ENCODE measurements around the gene DDC.

The DDC gene

DNA sequence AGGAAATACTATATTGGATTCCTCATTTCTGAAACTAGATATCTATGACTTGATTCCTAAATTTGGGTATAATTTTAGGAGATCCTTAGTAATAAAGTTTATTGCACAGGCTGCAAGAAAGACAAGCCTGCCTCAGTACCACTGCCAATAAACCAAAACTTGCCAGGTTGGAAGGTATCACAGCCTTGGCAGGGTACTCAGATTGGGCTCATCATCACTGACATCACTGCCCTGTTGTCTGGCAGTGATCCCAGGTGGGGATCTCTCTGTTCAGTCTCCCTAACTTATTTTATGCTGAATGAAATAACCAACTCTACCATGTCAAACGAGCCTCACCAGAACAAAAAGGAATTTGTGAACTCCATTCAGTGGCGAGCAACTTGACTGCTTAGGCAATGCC lies 133.9 kb downstream of the DDC start:
- H3K27ac ChIP-seq (ENCODE audit: low read depth, low read length), result no peak overlapping the region
- H3K4me3 ChIP-seq (ENCODE audit: low read length), result no peak overlapping the region
- H3F3A ChIP-seq (ENCODE audit: control insufficient read depth, insufficient read depth), result 0 out of 2 replicates have a peak, but pooled peaks cover 4% of the 10 kb centered on the region
- H3K27me3 ChIP-seq (ENCODE audit: control insufficient read depth, low read length), result no peaks in the 10 kb centered on the region
- no peaks in the 10 kb centered on the region for H3K9me3 ChIP-seq (ENCODE audit: control insufficient read depth, insufficient read depth, low read length)
- no peak for TF ChIP-seq EZH2phosphoT487 (IDR thresholded peaks at IDR 0.05; ENCODE audit: borderline replicate concordance, low read length)
- TF ChIP-seq, protein P1, sequence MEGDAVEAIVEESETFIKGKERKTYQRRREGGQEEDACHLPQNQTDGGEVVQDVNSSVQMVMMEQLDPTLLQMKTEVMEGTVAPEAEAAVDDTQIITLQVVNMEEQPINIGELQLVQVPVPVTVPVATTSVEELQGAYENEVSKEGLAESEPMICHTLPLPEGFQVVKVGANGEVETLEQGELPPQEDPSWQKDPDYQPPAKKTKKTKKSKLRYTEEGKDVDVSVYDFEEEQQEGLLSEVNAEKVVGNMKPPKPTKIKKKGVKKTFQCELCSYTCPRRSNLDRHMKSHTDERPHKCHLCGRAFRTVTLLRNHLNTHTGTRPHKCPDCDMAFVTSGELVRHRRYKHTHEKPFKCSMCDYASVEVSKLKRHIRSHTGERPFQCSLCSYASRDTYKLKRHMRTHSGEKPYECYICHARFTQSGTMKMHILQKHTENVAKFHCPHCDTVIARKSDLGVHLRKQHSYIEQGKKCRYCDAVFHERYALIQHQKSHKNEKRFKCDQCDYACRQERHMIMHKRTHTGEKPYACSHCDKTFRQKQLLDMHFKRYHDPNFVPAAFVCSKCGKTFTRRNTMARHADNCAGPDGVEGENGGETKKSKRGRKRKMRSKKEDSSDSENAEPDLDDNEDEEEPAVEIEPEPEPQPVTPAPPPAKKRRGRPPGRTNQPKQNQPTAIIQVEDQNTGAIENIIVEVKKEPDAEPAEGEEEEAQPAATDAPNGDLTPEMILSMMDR (IDR thresholded peaks at IDR 0.05; ENCODE audit: low read depth, low read length, poor library complexity, severe bottlenecking), result no peak
- H3K79me2 ChIP-seq (ENCODE audit: control insufficient read depth, low read length), result no peaks in the 10 kb centered on the region
- H3K36me3 ChIP-seq (ENCODE audit: control insufficient read depth, low read length), result no peaks in the 10 kb centered on the region
- H3K4me2 ChIP-seq (ENCODE audit: low read length), result no peak overlapping the region
- no peaks in the 10 kb centered on the region for H3K4me1 ChIP-seq (ENCODE audit: control insufficient read depth, low read length)
- H4K20me1 ChIP-seq (ENCODE audit: control insufficient read depth, insufficient read depth, low read depth, low read length), result no peaks in the 10 kb centered on the region
- H3K9me2 ChIP-seq (replicated peaks; ENCODE audit: control insufficient read depth, low read length), result no peaks in the 10 kb centered on the region

DNA sequence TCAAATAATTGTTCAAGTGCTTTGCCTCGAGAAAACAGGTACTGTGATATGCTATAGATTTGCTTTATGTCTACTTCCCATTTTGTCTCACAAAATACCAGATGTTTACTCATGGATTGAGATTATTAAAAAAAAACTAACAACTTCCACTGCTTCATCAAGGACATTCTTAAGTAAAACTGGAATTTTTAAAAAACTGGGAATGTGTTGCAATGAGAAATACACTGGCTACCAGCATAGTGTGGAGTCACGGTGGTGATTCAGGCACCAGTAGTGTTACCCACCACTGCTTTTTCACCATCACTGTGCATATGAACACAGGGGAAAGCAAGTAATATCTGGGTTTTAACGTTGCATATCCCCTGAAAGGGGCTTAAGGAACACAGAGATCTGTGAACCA lies 136.3 kb downstream of the DDC start:
- H3K9me2 ChIP-seq (replicated peaks; ENCODE audit: control insufficient read depth, low read length), result no peaks in the 10 kb centered on the region
- no peak overlapping the region for H3K4me3 ChIP-seq (ENCODE audit: low read length)
- H3F3A ChIP-seq (ENCODE audit: control insufficient read depth, insufficient read depth), result 0 out of 2 replicates have a peak, but pooled peaks cover 4% of the 10 kb centered on the region
- H4K20me1 ChIP-seq (ENCODE audit: control insufficient read depth, insufficient read depth, low read depth, low read length), result no peaks in the 10 kb centered on the region
- no peaks in the 10 kb centered on the region for H3K27me3 ChIP-seq (ENCODE audit: control insufficient read depth, low read length)
- H3K79me2 ChIP-seq (ENCODE audit: control insufficient read depth, low read length), result no peaks in the 10 kb centered on the region
- no peak overlapping the region for H3K4me2 ChIP-seq (ENCODE audit: low read length)
- no peak overlapping the region for H3K27ac ChIP-seq (ENCODE audit: low read depth, low read length)
- H3K36me3 ChIP-seq (ENCODE audit: control insufficient read depth, low read length), result no peaks in the 10 kb centered on the region
- no peaks in the 10 kb centered on the region for H3K9me3 ChIP-seq (ENCODE audit: control insufficient read depth, insufficient read depth, low read length)
- H3K4me1 ChIP-seq (ENCODE audit: control insufficient read depth, low read length), result no peaks in the 10 kb centered on the region
- TF ChIP-seq, protein P1 (IDR thresholded peaks at IDR 0.05; ENCODE audit: low read depth, low read length, poor library complexity, severe bottlenecking), result no peak

DNA sequence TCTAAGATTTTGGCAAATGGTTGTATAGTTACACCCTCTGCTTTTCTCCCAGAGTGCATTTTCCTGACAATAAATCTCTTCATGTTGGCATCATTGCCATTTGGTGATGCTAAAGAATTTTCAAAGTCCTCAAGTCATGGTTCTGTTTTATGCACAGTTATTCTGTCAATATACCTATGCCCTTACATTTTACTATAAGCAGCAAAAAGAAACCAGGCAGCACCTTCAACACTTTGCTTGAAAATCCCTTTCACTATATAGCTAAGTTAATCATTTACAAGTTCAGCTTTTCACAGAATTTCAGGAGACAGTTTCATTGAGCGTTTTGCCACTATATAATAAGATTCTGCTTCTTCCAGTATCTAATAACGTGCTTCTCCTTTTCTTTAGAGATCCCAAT lies 137.7 kb downstream of the DDC start:
- Histone ChIP-seq H3K9me3 (ENCODE audit: control insufficient read depth, insufficient read depth, low read length) (no peaks in the 10 kb centered on the region), H3K79me2 (ENCODE audit: control insufficient read depth, low read length) (no peaks in the 10 kb centered on the region), H3K27me3 (ENCODE audit: control insufficient read depth, low read length) (no peaks in the 10 kb centered on the region), H3K4me3 (ENCODE audit: low read length) (no peak overlapping the region), H3K4me1 (ENCODE audit: control insufficient read depth, low read length) (no peaks in the 10 kb centered on the region), H4K20me1 (ENCODE audit: control insufficient read depth, insufficient read depth, low read depth, low read length) (no peaks in the 10 kb centered on the region), H3F3A (ENCODE audit: control insufficient read depth, insufficient read depth) (no peaks in the 10 kb centered on the region), H3K4me2 (ENCODE audit: low read length) (no peak overlapping the region), H3K36me3 (ENCODE audit: control insufficient read depth, low read length) (no peaks in the 10 kb centered on the region), H3K27ac (ENCODE audit: low read depth, low read length) (no peak overlapping the region), H3K9me2 (replicated peaks; ENCODE audit: control insufficient read depth, low read length) (no peaks in the 10 kb centered on the region)
- no peak for TF ChIP-seq EZH2phosphoT487 (IDR thresholded peaks at IDR 0.05; ENCODE audit: borderline replicate concordance, low read length)
- TF ChIP-seq, protein P1 (IDR thresholded peaks at IDR 0.05; ENCODE audit: low read depth, low read length, poor library complexity, severe bottlenecking), result no peak
